HG02840 (cell line): Measurements from ENCODE around the gene FBN1.

Experiments used
- ATAC-seq: cut with Tn5 transposase; IDR thresholded peaks from one replicate; pipeline ENCODE4 v1.9.1; 2021; ENCODE audit warnings: mild to moderate bottlenecking, moderate library complexity, moderate number of reproducible peaks; ENCODE audit not compliant: unreplicated experiment, low FRiP score

Gene FBN1

DNA sequence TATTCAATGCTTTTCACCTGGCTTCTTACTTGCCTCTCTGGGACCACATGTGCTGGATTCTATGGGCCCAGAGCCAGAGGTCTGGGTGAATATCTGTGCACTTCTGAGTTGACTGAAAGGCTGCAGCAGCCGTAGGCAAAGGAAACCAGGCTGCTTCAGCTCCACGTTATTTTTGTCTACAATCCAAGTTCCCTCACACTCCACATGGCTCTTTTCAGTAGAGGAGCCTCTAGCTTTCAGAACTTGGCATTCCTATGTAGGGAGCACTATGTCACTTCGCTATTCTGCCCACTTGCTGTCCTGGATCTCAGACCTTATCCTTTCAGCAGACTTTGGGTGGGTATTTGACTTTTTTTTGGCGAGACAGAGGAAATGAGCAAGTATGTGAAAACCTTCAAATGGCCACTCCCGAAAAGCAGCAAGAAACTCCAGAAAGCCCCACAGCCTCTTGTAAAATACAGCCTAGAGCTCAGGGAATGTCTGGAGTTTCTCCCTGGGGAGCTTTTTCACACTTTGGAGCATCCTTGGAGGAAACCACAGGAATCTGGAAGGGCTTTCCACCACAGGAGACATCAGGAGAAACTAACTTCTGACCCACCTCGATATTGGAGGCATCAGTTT, 233.4 kb downstream of the FBN1 start:
- no peak for ATAC-seq

DNA sequence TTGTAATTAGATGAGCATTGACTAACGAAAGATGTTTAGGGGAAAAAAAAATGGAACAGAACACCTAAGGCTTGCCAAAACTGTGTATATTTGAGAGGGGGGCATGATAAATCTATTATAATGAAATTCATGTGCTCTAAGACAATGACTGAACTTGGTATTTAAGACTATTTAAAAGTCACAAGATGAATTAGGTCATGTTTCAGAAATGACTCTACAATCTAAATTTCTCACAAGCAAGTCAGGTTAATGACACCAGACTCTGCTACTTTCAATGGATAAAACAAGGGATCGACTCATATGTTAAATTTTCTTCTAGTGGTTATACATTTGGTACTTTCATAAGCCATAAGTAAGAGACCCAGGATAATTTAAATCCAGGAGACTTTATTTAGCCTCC, 235.9 kb downstream of the FBN1 start:
- ATAC-seq: no peak

DNA sequence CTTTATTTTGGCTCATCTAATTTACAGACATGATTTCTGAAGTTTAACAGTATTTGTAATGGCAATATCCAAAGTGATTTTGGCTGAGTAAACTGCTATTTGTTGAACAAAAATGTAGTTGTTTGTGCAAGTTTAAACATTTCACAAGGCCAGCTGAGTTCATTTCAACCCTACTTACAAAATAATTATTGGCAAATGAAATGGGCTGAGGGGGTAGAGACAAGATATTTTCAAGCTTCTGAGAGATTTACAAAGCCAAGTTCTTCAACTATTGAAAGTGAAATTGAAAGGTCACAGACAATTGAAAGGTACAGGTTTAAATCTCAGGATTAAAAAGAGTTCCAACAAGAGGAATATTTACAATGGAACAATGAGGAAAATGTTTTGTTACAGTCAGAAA, 237.2 kb downstream of the FBN1 start:
- no peak for ATAC-seq

DNA sequence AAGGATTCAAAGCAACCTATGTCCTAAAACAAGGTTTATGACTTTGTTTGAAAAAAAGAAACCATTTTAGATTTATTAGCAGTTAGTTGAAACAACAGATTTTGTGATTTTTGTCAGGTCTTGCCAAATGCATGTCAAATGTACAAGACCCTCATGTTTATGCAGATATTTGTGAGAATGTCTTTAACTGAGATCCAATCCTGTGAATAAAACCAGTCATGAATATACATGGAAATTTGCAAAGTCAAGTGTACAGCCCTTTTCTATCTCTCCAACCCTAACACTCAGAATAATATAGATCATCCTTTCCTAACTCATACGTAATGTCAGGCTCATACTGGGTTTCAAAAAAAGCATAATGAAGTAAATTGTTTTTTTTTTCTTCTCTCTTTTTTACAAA, 237.9 kb downstream of the FBN1 start:
- no peak for ATAC-seq

DNA sequence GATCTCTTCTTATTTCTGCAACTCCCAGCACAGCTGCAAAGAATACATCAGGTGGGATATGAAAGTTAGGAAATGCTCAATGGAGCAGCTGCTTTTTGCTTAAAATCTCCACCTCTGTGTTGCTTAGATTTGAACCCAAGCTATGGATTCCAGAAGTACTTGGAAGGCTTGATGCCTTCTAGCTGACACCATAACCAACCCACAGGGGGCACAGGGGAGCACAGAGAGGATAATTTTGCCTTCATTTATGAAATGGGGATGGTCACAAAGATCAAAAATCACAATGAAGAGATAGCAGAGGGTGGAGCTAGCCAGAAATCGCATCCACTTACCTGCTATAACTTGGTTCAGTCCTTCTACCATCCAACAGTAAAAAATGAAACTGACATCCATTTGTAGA, 238.6 kb downstream of the FBN1 start:
- no peak for ATAC-seq

DNA sequence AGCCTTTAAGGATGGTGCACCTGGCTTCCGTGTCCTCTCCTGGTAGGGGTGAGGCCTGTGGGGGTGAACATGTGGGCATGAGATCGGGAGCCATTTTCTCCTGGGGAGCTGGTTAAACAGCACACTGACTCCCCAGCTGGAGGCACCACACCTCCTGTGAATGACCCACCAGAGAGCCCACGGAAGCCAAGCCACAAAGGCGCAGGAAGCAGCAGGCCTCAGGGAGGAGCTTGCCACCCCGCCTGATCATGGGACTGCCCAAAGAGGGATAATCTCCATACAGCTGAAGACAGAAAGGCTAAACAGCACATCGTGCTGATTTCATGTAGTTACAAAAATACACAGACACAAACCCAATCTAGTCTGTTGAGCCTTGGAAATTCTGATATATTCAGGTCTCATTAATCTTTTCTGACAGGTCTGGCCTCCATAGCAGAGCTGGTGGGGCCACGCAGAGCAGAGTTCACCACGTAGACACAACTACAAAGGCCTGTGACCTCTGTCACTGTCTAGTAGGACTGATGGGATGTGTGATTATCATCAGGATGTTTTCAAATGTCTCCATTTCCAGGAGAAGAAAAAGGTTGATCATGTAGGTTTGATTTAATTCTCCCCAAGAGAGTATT, 239.1 kb downstream of the FBN1 start:
- no peak for ATAC-seq

DNA sequence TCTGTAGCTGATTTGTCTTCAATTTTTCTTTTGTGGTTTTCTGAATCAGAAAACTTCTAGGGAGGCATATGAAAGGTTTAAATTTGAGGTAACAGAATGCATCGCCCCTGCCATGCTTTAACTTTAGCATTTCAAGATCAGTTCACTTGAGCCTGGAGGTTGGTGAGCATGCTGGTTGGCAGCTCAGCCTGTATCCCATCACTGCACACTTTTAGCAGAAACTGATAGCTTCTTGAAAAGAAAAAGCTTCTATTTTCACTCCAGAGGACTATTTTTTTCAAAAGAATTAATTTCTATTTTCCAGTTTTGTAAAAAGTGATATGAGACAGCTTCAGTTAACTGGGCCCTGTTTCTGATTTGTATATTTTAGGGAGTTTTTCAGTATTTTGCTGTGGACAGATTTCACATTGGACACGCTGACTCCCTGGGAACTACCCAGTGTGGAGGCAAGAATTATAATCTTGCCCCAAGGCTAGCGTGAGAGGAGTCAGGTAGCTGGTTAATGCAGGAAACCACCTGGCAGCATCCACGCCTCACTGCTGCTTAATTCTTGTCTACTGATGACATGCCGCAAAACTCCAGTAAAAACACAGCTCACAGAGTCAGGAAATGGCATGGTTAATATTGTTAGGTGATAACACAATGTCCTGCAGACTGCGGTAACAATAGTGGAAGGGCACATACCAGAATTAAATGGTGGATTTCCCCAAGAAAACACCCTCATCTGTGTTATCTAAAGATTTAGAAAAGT, 242.9 kb downstream of the FBN1 start:
- ATAC-seq: no peak

DNA sequence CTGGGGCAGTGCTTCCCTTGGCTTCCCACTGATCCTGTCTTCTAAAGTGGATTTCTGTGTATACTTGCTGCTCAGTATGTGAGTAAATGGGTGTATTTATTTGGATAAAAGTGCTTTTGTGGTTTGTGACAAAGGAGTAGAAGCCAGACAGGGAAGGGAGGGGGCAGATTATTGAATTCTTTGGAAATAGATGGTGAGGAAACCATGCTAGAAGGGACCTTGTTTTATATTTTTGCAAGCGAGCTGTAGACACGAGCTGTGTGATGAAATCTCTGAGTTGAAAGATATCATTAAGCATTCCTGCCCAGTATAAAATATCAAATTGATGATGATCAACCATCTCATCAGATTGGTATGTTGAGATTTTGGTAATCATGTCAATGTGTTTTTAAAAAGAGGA, 245.4 kb downstream of the FBN1 start:
- ATAC-seq: no peak

DNA sequence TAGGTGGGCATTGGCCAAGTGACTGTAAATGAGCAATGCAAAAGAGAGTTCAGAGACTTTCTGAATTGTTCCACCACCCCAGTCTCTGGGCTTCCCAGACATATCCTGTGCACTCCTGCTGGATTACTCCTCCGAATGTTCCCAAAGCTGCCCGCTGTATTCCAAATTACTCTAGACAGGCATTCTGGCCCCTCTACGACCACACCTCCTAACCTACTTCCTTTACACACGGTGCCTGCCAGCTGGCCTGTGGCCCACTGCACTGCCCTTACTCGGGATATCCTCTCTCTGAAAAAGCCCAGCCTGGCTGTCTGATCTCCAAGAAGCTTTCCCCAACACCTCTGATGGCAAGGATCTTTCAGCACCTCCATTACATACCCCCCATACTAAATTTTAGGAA, 247.7 kb downstream of the FBN1 start:
- ATAC-seq: no peak

DNA sequence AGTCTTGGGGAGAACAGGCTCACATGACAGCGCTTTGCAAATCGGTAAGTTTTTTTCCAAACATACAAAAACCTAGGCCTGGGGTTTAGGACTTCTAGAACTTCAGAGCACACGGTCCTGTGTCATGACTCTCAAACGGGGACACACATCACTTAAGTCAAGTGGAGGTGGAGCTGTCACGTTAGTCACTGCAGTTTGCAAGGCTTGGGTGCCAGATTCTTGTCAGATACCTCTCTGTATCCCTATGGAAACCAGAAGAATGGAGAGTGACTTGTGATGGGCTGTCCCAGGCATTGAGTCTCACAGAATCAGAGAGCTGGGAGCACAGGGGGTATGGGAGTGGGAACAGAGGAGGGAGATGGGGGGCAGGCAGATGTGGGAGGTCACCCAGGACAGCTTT, 249.5 kb downstream of the FBN1 start:
- ATAC-seq: no peak

DNA sequence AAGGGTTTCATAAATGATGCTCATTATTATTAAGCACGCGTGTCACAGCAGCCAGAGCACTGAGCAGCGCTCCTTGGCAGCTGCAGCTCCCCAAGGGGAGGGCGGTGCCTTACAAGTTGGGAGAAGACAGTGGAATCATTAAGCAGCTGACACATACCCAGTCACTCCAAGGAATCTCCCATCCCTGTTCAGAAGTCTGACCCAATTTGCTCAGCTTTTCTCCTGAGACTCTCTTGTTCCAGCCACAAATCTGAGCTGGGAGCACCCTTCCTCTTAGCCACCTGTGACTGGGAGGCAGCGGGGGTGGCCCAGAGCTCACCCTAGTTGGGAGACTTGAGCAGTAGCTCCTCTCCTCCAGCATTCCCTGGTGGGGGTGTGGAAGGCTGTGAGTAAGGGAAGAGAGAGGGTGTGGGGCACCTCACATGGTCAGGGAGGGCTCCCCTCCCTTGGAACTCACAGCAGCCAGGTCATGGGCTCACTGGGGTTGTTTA, 249.9 kb downstream of the FBN1 start:
- ATAC-seq: no peak

DNA sequence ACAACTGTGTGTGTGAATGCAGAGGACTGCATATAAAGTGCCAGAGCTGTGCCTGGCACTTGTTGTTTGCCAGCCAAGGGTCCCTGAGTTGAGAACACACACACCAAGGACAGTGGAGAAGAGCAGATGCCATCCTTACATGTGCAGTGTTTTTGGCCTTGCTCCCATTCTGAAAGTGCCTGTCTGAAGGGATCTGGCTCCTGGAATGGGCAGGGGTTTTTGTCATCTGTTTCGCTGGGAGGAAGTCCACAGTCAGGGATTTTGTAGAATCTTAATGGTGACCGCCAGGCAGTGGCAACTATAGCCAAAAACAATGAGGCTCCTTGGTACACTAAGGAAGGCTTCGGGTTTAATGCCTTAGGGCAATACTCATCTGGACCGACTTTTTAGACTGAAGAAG, 250.5 kb downstream of the FBN1 start:
- no peak for ATAC-seq

DNA sequence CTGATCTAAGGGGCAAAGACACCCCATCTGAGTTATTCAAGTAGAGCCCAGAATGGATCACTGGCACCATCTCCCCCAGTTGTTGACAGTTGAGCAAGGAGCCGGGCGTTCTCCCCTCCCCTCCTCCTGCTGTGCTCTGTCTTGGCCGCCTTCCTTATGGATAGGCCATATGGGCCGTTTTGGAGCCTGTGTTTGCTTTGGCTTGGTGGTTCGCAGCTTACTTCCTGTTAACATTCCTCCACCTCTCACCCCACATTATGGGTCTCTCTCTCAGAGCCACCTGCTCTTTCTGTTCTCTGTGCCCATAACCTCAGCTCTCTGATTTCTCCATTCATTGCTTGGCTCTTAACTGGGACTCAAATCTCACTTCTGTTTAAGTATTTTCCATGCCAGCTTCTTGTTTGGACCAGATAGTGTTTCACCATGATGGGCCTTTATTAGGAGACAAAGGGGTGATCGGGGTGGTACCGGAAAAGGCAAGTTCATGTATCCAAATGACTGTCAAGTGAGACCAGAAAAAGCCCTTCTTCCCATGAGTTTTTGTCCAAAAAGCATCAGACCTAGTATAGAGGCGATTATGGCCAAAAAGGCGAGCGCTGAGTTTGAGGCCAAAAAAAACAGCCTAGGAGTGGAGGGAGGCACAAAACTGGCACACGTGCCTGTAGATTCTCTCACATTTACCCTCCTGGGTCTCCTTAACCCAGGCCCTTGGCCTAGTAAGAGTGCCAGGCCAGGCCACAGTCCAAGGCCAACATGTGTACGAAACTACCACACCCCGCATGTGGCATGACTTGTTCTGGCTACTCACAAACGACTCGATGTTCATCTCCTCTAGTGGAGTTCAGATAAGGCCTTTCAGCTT, 251.6 kb downstream of the FBN1 start:
- ATAC-seq: no peak

DNA sequence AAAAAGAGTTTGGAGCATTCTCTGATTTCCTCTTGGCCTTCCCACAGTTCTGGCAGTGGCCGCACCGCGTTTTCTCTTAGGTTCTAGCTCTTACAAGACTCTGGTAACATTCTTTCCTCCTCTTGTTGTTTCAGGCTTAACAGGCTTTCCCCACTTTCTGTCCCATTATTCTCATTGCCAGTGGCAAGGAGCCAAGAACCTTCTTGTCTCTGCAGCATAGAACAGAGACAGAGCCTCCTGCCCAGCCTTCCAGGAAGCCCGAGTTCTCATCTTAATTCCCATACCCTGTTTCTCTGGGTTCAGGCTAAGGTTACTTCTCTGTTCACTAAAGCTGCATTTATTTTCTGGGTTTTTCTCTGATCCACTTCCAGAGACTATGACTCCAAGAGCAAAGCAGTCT, 253.2 kb downstream of the FBN1 start:
- no peak for ATAC-seq

DNA sequence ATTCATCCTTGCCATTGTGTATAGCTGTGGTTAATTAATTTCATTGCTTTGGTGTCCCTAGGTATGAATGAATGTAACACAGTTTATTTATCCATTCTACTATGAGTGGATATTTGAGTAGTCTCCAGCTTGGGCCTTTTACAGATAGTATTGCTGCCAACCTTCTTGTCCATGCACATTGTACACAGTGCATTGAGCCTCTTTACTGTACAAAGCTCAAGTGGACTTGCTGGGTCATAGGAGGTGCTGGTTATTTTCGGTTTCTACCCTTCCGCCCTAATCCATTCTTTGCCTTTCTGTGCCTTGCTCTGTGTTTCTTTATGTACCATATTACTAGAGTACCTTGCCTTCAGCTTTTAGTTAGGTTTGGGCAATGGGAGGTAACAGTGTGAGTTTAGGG, 253.6 kb downstream of the FBN1 start:
- no peak for ATAC-seq

DNA sequence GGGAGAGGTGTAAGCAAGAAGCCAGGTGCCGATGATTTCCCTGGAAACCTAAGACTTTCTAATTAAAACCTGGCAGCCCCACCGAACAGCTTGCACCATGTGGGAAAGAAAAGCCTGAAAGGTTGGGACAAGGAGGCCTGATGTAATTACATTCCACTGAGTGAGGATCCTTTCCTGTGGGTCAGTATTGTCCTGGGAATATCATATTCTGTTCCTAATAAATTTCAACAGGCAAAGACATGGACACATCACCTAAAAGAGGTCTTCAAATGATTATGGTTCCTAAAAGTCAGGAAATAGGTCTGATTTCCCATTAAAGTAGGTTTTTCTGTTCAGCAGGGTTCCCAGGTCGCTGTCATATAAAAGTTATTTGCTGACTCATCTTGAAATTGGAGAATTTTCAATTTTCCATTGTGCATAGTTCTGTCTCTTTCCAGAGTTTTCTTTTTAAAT, 255.8 kb downstream of the FBN1 start:
- no peak for ATAC-seq

DNA sequence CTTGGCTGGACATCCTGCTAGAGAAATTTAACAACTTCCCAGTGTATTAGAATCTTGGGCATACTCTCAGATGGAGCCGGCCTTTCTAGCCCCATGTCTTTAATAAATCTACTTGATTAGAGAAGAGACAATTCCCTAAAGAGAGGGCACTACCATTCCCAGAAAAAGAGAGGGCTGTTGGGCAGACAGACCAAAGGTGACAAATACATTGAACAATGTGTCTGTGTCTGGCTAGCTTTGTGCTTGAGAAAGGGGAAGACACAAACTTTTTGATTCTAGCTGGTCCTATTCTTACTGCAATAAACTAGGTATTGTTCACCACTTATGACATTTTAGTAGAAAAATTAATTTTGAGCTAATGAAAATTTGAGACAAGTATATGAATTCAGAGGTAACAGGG, 256.6 kb downstream of the FBN1 start:
- ATAC-seq: no peak

DNA sequence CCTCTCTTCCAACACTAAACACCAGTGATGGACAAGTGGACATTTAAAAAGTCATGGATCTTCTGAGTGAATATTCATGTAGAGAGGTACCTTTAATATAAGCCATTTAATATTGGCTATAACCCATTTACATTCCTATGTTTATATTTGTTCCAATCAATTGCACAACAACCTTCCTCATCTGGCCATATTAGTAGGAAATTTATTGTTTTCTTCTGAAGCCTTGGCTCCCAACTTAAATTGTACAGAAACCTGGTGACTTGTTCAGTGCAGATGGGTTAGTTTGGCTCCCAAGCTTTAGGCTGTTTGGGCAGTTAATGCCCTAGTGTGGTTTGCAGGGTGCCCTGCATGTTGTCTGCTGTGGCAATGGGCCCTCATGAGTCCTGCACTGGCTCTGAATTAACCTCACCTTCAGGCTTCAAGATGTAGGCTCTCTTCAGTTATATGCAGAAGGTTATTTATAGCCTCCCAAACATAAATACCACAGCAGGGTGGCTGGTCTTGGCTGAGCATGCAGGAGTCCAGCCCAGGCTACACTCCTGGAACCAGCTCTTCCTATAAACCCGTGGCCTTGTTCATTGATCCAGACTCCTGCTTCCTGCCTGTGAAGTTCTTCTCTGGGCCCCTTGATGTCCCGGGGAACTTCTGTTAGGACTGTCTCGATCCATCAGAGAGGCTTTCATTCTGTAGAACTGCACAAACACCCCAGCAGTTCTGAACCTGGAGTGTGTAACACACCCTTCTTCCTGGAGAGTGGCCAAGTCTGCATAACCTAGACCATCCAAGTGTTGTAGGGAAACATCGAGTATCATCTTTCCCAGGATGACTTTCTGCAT, 257.3 kb downstream of the FBN1 start:
- no peak for ATAC-seq

DNA sequence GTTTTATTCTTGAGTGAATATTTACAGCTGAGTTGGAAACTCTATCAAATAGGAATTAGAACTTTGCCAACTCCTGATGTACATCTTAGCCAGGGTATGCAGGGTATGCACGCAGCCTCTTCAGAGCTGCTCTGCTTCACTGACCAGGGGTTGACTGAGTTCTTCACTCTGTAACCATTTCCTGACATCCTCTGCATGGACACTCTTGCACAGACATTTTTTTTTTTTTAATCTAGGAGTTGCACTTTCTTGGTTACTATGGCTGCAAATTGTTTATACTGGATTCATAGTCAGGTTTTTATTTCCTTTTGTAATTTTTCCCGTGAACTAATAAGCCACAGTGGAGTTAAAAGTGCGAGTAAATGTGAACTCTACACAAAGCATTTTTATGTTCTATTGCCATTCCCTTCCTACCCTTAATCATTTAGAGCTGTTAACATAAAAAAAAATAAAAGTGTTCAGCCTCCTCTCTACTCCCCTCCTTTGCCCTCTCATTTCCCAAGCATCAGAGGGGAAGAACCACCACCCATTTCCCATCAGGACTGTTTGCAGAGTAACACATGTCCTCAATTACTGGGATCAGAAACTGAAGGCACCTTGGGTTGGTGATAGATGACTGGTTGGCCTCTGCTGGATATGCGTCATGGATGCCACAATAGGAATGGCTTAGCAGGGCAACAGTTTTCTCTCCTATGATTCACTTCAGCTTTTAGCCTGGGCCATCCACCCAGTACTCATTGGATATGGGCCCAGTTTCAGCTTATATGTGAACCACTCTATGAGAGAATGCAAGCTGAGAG, 260.3 kb downstream of the FBN1 start:
- no peak for ATAC-seq
